ENCODE data around the gene RASSF1.

Gene RASSF1

GRCh38 chr3:50341996-50342650 lies 1.5 kb upstream of the RASSF1 start:
- DNase-seq: no peak

DNA sequence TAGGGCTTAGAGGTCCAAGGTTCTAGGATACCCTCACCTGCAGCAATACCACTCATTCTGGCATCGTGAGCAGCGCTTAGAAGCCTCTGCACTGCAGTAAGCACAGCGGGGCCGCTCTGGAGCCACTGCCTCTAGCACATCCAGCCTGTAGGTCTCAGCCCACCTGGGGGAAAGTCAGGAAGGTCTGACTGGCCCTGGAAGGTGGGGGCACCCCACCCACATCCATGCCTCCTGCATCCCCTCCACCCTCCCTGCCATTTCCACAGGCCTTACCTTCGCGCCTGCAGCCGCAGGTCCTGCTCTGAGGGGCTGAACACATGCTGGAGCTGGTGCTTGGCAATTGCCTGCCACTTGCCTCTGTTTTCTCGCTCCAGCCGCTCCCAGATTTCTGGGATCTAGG lies 901 bp upstream of the RASSF1 start:
- no peak for DNase-seq

GRCh38 chr3:50340147-50340447 lies 539 bp downstream of the RASSF1 start:
- DNase-seq: no peak

GRCh38 chr3:50339485-50340146 lies 1.0 kb downstream of the RASSF1 start:
- DNase-seq: no peak

DNA sequence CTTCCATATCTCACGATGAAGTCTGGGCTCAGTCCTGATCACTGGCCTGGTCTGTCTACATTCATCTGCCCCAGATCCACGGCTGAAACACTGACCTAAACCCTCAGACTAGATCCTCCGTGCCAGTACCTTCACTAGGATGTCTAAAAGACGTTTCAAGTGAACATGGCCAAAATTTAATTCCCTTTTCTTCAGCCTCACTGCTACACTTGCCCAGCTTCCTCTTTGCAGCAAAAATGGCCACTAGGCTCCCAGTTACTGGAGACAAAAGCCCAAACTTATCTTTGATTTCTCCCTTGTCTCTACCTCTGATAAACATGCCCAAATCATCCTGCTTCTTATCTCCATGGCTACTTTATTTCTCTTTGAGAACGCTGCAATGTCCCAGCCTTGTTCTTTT lies 1.7 kb downstream of the RASSF1 start:
- DNase-seq: no peak

- peak; percentile 95 to 97 for DNase-seq
Observed at GRCh38 chr3:50337175-50337861, 3.3 kb downstream of the RASSF1 start.

DNA sequence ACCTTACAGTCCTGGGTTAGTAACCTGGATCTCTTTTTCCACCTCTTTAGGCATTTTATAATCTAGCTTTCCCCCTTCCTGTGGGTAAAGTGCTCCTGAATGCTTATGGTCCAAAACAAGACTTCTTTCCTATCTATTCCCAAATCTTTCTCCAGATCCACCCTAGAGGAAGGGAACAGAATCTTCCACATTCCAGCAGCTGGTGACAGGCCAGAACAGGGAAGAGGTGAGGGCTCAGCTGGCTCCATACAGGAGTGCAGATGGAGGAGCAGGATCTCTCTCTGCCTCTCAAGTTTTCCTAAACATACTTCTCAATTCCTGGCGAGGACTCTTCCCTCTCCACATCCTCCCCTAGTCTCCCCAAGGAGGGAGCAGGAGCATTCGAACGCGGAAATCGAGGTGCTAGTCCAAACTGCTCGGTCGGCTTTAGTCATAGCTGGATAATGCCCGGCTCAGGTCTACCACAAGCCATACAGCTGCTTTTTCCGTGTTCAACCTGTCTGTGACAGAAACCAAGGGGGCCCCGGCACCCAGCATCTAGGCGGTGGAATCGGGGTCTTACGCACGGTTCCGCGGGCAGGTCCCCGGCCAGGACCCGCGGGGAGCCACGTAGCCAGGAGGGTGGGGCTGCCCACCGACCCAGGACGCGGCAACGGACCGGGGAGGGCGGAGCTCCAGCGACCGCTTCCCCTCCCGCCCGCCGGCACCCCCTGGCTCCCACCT lies 4.0 kb downstream of the RASSF1 start:
- DNase-seq: no peak

GRCh38 chr3:50334339-50335075 lies 6.1 kb downstream of the RASSF1 start:
- DNase-seq: no peak

- DNase-seq: no peak
Observed at GRCh38 chr3:50333744-50334328, 6.8 kb downstream of the RASSF1 start.

DNA sequence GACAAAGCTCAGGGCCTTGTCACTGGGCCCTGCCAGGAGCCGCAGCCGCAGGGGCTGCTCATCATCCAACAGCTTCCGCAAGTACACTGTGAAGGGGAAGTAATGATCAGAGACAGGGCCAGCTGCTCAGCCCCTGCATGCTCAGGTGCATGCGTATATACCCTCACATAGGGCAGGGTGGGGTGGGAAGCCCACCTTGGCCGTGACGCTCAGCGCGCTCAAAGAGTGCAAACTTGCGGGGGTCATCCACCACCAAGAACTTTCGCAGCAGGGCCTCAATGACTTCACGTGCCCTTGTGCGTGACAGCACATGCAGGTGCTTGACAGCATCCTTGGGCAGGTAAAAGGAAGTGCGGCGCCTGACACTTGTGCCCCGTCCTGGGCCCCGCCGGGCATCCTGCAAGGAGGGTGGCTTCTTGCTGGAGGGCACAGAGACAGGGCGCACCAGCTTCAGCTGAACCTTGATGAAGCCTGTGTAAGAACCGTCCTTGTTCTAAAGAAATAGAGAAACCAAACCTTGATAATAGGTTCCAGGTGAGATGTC lies 9.2 kb downstream of the RASSF1 start:
- no peak for DNase-seq

GRCh38 chr3:50330330-50330729 lies 10.3 kb downstream of the RASSF1 start:
- no peak for DNase-seq

- peak; percentile 93 to 94 for DNase-seq
Observed at GRCh38 chr3:50327943-50328691, 12.5 kb downstream of the RASSF1 start, which contains the start of gene TUSC2. Gene TUSC2 (minus strand): TSS chr3:50328223. CDS start chr3:50328099, 124 bp downstream.

- no peak for DNase-seq
Observed at GRCh38 chr3:50327129-50327528, 13.5 kb downstream of the RASSF1 start.

DNA sequence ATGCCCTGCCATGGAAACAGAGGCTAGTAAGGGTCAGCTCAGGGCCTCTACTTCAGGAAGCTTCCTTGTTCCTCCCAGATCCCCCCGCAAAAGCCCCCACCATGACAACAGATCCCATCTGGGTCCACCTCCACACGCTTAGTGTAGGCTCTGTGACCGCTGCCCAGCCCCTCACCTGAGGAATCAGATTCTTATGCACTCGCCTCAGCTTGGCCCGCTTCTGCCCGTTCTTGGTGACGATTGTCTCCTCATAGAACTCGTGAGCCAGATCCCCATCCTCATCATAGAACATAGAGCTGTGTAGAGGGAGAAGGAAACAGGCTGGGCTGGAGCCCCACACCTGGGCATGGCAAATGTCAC lies 14.5 kb downstream of the RASSF1 start:
- no peak for DNase-seq

DNA sequence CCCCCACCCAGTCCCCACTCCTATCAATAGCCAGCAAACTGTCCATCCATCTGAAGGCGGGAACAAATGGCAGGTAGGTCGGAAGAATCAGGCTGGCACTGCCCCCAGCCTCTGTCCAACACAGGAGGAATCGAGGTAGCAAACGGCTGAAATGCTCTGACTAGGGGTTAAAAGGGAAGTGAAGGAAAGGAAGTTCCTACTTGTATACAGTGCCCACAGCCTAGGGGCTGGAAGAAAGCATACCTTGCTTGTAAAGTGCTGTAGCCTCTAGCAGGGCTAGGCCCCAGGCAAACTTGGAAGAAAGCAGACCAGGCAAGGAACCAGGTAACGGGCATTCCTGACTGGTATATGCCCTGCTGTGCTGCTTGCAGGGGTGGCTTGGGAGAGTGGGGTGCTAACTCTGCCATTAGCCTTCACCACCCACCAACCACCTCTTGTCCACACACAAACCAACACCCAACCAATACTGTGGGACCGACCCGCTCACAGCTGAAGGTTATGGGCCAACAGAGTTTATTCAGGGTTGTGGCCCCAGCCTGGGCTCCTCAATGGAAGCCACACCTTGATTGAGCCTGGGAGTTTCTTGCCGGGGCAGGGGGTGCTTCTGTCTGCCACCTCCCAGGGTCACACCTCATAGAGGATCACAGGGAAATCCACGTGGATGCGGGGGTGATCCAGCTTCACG lies 15.0 kb downstream of the RASSF1 start:
- DNase-seq: no peak

DNA sequence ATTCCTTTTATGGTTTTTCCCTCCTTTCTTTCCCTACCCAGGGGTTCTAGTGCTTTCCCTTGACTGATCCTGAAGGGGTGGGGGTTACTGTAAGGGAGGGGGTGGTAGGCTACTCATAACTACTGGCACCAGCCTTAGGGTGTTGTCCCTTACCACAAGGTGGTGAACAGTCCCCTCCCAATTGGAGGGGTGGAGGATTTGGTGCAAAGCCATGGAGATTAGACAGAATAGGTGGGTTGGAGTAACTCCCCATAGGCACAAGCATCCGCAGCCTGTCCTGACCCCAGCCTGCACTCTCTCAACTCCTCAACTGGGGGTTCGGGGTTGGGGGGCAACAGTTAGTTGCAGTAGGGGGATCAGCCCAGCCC lies 15.5 kb downstream of the RASSF1 start:
- no peak for DNase-seq

- DNase-seq: peak; percentile 65 to 74
Observed at GRCh38 chr3:50324351-50325112, 16.1 kb downstream of the RASSF1 start.

GRCh38 chr3:50323614-50324199 lies 16.9 kb downstream of the RASSF1 start:
- no peak for DNase-seq

DNA sequence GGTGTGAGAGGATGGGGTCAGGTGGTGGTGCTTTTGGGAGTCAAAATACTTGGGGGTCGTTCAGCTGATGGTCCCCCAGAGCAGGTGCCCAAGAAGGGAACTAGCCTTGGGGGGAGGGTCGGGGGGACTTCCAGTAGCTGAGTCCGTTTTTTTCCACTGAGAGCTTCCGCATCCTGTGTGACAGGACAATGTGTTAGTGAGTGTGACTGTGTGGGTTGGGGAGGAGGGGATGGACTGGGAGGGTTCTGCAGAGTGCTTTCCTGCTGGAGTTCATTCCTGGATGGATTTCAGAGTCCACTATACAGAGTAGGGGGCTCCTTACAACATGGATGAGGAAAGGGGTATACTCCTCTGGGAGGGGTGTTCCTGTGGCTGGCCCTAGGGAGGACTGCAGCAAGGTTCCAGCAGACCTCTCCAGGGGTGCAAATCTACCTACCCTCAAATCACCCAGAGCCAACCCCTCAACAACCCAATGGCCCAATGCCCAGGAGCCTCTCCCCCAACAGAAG lies 17.5 kb downstream of the RASSF1 start:
- DNase-seq: no peak
